Muscle of back (tissue), 11 donors: ENCODE data around the gene FOXF2. TPM values are rescaled to one million over a fixed set of nuclear protein-coding genes. Genes with fewer than 3 reads are reported as not detected.
A peak's percentile ranks its signal among the peaks of the same experiment; 100 is the strongest.

ENCODE experiments used
- DNase-seq, 3 donors: peaks; one replicate each; pipeline versions ENCODE4 v3.0.0 to v3.0.0-alpha.2; 2013
- polyA plus RNA-seq, 10 donors: library from polyadenylated mRNA; unstranded; fragments of 120-200 nt; gene quantifications; one replicate each; pipeline ENCODE4 v1.2.1, GENCODE V29; 2013; ENCODE audit not compliant: insufficient read length in 10 of 10

Gene FOXF2
- polyA plus RNA-seq, 10 donors, result 0.13 to 0.67 (median 0.21) TPM

GRCh38 chr6:1406306-1407072 lies 17.1 kb downstream of the FOXF2 start:
- DNase-seq, result no peak

- DNase-seq, result no peak
These were observed 18.2 kb downstream of the FOXF2 start for GRCh38 chr6:1407499-1407990.

GRCh38 chr6:1409774-1410465 lies 20.5 kb downstream of the FOXF2 start:
- no peak for DNase-seq

- no peak for DNase-seq
These were observed 23.5 kb downstream of the FOXF2 start for GRCh38 chr6:1412901-1413300.

- no peak for DNase-seq
These were observed 26.2 kb downstream of the FOXF2 start for GRCh38 chr6:1415416-1416063.

GRCh38 chr6:1416191-1416760 lies 26.9 kb downstream of the FOXF2 start:
- no peak for DNase-seq

GRCh38 chr6:1416820-1417219 lies 27.4 kb downstream of the FOXF2 start:
- DNase-seq, result no peak

GRCh38 chr6:1417718-1418117 lies 28.3 kb downstream of the FOXF2 start:
- DNase-seq, result no peak

GRCh38 chr6:1418471-1419191 lies 29.3 kb downstream of the FOXF2 start:
- no peak for DNase-seq

- DNase-seq, result no peak
These were observed 31.0 kb downstream of the FOXF2 start for GRCh38 chr6:1420382-1420781.

- DNase-seq, result no peak
These were observed 32.9 kb downstream of the FOXF2 start for GRCh38 chr6:1422290-1422689.

- DNase-seq, result no peak
These were observed 34.2 kb downstream of the FOXF2 start for GRCh38 chr6:1423578-1423977.

- peak in 2 of 3 donors; percentile 19 to 32 for DNase-seq
These were observed 35.0 kb downstream of the FOXF2 start for GRCh38 chr6:1424306-1424927.

GRCh38 chr6:1426416-1426815 lies 37.0 kb downstream of the FOXF2 start:
- no peak for DNase-seq

- DNase-seq, result no peak
These were observed 46.4 kb downstream of the FOXF2 start for GRCh38 chr6:1435806-1436205.

- peak; percentile 59 to 86 (median 80) for DNase-seq
These were observed 47.2 kb downstream of the FOXF2 start for GRCh38 chr6:1436334-1437306.

GRCh38 chr6:1437553-1438406 lies 48.4 kb downstream of the FOXF2 start:
- no peak for DNase-seq

- DNase-seq, result no peak
These were observed 49.1 kb downstream of the FOXF2 start for GRCh38 chr6:1438471-1438881.

- DNase-seq, result no peak
These were observed 50.0 kb downstream of the FOXF2 start for GRCh38 chr6:1439349-1439748.
